Ectodermal cell (in vitro differentiated cells): ENCODE results near the gene COMMD7.
"Not testable (repeated sequence)": the region's sequence is repeated elsewhere in the genome, so short reads cannot be mapped to it uniquely, and the experiment has no call there.

Experiments used
- H3K27ac ChIP-seq: 2 replicates; pipeline ENCODE4 v1.7.0; 2013; ENCODE audit warnings: mild to moderate bottlenecking, low read depth, low read length; ENCODE audit not compliant: insufficient read depth, poor library complexity, severe bottlenecking
- H3K27me3 ChIP-seq: 2 replicates; pipeline ENCODE4 v1.7.0; 2013; ENCODE audit warnings: mild to moderate bottlenecking, low read length; ENCODE audit not compliant: insufficient read depth, control insufficient read depth, poor library complexity, severe bottlenecking
- H3K36me3 ChIP-seq: one replicate; pipeline ENCODE4 v1.7.0; 2013; ENCODE audit warnings: low read length; ENCODE audit not compliant: control insufficient read depth, insufficient read depth
- H3K4me1 ChIP-seq: one replicate; pipeline ENCODE4 v1.7.0; 2013; ENCODE audit warnings: low read length; ENCODE audit not compliant: control insufficient read depth, insufficient read depth
- H3K4me3 ChIP-seq: 2 replicates; pipeline ENCODE4 v1.7.0; 2013; ENCODE audit warnings: low read depth, low read length, control low read depth; ENCODE audit not compliant: insufficient read depth
- H3K9me3 ChIP-seq: 2 replicates; pipeline ENCODE4 v1.7.0; 2013; ENCODE audit warnings: mild to moderate bottlenecking, low read length, moderate library complexity; ENCODE audit not compliant: control insufficient read depth
- WGBS, 2 experiments: methylation state at CpG; one replicate each; pipeline ENCODE4 v1.1.7; 2013; ENCODE audit warnings: missing lambda C conversion rate in 2 of 2; 5-methylcytosine and 5-hydroxymethylcytosine counted together

The COMMD7 gene

DNA sequence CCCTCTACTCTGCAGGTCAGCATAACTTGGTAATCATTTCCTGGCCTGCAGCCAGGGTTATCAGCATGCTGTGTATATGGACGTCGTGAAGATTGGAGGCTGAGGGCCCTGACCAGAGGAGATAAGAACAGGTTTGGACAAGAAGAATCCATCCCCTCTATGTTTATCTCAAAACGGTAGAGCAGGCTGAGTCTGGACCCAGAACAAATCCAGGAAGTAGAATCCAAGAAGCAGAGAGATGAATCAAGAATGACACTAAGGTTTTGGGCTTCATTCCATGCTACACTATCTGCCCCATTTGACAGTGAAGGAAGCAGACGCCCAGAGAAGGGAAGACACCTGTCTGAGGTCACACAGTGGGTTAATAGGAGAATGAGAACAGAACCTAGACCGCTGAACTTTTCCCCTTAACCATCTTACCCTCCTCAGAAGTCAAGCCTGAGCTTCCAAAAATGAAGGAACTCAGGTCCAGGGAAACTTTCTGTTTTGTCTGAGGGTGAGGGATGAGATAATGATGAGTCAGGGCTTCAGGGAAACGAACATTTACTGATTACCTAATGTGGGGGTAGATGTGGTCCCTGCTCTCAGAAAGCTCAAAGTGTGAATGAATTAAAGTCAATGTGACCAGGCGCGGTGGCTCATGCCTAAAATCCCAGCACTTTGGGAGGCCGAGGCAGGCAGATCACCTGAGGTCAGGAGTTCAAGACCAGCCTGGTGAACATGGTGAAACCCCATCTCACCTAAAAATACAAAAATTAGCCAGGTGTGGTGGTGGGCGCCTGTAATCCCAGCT lies 9.4 kb upstream of the COMMD7 start:
- H3K27me3 ChIP-seq, result no peaks in the 10 kb centered on the region
- 68 to 69% methylated on average over 10 of the region's 10 CpGs for WGBS, 2 experiments
- H3K4me1 ChIP-seq, result peaks cover 18% of the 10 kb centered on the region
- no peak overlapping the region for H3K27ac ChIP-seq
- no peaks in the 10 kb centered on the region for H3K9me3 ChIP-seq
- no peak overlapping the region for H3K4me3 ChIP-seq
- no peaks in the 10 kb centered on the region for H3K36me3 ChIP-seq

DNA sequence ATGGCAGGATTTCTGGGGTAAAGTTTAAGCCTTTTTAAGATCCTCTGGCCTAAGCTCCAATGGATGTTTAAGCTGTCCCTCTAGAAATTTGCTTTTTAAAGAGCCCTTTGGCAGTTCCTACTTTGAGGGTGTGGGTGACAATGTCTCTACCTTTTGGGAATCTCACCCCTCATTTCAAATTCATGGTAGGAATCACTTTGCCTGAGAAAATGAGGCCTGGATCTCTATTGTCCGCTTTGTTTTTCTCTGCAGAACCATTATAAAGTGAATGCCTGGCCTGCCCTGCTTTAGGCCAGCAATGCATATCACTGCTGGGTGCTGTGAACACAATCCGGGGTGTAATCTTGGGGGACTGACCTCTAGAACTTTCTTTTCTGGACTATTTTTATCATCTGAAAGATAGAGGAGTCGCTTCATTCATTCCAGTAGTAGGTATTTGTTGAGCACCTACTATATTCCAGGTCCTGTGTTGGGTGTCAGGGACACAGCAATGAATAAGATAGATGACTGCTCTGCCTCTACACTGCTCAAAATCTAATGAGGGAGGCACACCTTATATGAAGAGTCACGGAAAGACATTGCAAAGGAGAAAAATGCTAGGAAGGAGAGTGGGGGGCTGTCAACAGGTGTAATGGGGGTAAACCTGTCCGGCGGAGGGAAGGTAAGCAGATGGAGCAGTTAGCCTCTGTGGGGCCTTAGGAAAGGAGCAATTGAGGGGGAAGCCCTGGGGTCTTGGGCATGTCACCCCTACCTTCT lies 8.6 kb upstream of the COMMD7 start:
- no peak overlapping the region for H3K27ac ChIP-seq
- no peak overlapping the region for H3K4me3 ChIP-seq
- peaks cover 18% of the 10 kb centered on the region for H3K4me1 ChIP-seq
- H3K36me3 ChIP-seq, result no peaks in the 10 kb centered on the region
- H3K27me3 ChIP-seq, result no peaks in the 10 kb centered on the region
- no peaks in the 10 kb centered on the region for H3K9me3 ChIP-seq
- 48 to 57% methylated on average over 6 of the region's 6 CpGs for WGBS, 2 experiments

DNA sequence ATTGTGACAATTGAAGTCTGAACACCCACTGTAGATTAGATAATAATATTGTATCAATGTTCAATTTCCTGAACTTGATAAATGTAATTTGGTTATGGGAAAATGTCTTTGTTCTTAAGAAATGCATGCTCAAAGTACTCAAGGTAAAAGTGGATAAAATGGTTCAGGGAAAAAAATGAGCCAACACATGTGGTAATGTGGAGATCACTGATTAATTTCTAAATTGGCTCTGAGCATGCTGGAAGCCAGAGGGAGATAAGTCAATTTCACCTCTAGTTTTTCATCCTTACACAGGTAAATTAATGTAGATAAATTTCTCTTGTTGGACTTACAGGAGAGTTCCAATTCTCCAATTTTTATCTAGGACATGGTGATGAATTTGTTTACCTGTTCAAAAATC lies 8.0 kb upstream of the COMMD7 start:
- Histone ChIP-seq H3K4me1 (peaks cover 18% of the 10 kb centered on the region), H3K27me3 (no peaks in the 10 kb centered on the region), H3K9me3 (no peaks in the 10 kb centered on the region), H3K27ac (no peak overlapping the region), H3K4me3 (no peak overlapping the region), H3K36me3 (no peaks in the 10 kb centered on the region)

DNA sequence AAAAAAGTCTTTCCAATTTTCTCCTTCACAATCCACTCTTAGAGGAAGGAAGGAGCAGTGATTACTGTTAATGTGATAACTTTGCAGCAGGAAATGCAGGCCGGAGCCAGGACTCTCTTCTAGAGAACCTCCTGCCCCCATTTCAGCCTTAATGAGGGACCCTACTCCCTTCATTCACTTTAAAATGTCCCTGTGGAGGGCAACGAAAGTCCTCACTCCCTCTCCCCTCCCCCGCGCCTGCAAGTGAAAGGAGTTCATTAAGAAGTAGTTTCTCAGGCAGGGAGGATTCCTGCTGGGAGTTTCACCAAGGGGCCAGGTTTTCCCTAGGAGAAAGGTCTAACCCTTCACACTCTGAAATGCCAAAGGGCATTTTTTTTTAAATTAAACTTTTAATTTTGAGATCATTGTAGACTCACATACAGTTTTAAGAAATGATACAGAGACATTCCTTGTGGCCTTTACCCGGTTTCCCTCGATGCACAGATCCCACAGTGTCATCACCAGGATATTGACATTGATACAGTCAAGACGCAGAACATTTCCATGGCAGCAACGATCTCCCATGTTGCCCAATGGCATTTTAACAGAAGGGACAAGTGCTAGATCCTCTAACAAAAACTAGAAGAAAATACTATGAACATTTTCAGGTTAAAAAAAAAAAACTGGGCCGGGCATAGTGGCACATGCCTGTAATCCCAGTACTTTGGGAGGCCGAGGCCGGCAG lies 6.8 kb upstream of the COMMD7 start:
- H3K27ac ChIP-seq, result peak overlapping the region; percentile 74

DNA sequence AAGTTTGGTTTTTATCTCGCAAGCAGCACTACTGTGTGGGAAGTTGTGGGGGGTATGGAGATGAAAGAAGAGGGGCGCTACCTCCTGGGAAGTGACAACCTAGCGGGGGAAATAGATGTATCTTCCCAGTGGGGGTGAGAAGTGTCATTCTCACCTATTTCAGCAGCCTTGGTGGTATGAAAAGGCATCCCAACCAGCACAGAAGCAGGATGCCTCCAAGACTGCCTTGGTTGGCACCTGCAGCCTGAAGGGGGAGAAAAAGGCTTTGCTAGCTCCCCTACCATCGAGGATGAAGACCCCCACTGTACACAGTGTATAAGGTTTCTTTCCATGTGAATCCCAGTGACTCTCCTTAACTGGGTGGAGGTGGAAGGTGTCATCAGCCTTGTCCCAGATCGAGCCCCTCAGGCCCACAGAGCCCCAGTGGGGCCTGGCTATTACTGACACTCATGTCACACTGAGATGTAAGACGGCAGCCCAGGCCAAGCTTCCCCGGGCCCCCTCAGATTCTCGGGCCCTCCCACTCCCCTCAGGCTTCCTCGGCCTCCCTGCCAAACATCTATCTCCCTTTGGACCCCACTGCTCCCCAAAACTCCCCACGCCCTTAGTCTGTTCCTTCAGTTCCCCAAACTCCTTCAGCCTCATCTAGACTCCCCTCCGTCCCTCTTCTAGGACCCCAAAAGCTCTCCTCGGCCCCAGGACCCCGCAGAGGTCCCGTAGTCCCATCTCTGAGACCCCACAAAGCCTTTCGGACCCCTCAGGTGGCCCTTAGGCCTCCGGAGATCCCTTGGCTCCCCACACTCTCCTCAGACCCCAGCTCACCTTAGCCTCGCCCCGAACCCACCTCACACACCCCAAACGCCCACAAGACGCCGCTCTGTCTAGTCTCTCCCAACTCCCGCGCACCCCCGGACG lies 688 bp downstream of the COMMD7 start:
- Histone ChIP-seq H3K36me3 (no peaks in the 10 kb centered on the region), H3K27me3 (no peaks in the 10 kb centered on the region), H3K4me1 (peaks cover 11% of the 10 kb centered on the region), H3K27ac (no peak overlapping the region), H3K9me3 (no peaks in the 10 kb centered on the region), H3K4me3 (peak overlapping the region; percentile 58)
- WGBS, 2 experiments, result 10% methylated on average over 24 to 25 of the region's 25 CpGs

More for the DNA sequence above, 6.8 kb upstream of the COMMD7 start:
- Histone ChIP-seq H3K27me3 (no peaks in the 10 kb centered on the region), H3K4me3 (no peak overlapping the region), H3K4me1 (peaks cover 18% of the 10 kb centered on the region), H3K36me3 (no peaks in the 10 kb centered on the region), H3K9me3 (no peaks in the 10 kb centered on the region)
- 23 to 27% methylated on average over 11 of the region's 11 CpGs for WGBS, 2 experiments

DNA sequence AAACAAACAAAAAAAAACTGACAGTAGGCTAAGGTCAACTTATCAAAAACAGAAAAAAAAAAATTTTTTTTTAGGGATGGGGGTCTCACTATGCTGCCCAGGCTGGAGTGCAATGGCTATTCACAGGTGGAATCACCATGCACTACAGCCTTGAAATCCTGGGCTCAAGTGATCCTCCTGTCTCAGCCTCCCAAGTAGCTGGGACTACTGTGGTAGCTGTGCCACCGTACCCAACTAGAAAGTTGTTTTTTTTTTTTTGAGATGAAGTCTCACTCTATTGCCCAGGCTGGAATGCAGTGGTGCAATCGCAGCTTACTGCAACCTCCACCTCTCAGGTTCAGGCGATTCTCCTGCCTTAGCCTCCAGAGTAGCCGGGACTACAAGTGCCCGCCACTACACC lies 2.1 kb downstream of the COMMD7 start:
- Histone ChIP-seq H3K4me1 (peaks cover 11% of the 10 kb centered on the region), H3K4me3 (no peak overlapping the region), H3K36me3 (no peaks in the 10 kb centered on the region), H3K27me3 (no peaks in the 10 kb centered on the region), H3K27ac (no peak overlapping the region), H3K9me3 (no peaks in the 10 kb centered on the region)
- WGBS, 2 experiments, result 98 to 100% methylated on average over 5 of the region's 5 CpGs

DNA sequence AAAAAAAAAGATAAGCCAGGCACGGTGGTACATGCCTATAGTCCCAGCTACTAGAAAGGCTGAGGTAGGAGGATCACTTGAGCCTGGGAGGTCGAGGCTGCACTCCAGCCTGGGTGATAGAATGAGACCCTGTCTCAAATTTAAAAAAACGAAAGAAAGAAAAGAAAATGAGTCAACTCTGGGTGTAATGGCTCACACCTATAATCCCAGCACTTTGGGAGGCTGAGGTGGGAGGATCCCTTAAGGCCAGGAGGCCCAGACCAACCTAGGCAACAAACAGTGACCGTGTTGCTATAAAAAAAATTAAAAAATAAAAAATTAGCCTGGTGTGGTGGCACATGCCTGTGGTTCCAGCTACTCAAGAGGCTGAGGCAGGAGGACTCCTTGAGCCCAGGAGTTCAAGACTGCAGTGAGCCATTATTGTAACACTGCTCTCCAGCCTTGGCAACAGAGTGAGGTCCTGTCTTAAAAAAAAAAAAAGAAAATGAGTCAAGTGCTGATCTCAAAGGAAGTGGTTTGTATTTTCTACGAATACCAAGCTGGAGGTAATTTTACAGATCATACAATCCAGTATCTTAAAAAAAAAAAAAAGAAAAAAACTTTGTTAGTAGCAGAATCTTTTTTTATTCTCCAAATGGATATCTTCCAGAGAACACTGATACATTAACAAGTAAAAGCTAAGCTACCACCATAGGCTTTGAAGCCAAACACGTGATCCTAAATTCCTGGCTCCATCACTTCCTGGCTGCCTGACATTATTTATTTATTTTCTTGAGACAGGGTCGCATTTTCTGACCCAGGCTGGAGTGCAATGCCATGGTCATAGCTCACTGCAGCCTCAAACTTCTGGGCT lies 5.7 kb downstream of the COMMD7 start:
- no peaks in the 10 kb centered on the region for H3K27me3 ChIP-seq
- no peaks in the 10 kb centered on the region for H3K36me3 ChIP-seq
- peaks cover 3% of the 10 kb centered on the region for H3K4me1 ChIP-seq
- H3K9me3 ChIP-seq, result no peaks in the 10 kb centered on the region
- 85 to 86% methylated on average over 6 of the region's 7 CpGs for WGBS, 2 experiments
- H3K4me3 ChIP-seq, result no peak overlapping the region
- H3K27ac ChIP-seq, result no peak overlapping the region

DNA sequence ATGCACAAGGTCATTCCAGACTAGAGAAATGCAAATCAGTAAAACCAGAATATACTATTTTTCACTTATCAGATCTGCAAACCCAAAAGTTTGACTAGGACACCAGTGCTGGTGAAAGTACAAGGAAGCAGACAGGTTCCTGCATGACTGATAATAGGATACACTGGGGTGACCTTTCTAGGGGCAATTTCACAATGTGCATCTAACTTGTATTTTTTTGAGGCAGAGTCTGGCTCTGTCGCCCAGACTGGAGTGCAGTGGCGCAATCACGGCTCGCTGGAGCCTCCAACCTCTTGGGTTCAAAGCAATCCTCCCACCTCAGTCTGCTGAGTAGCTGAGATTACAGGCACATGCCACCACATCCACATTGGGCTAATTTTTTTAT lies 11.4 kb downstream of the COMMD7 start:
- Histone ChIP-seq H3K4me1 (peaks cover 3% of the 10 kb centered on the region), H3K27me3 (no peaks in the 10 kb centered on the region), H3K27ac (no peak overlapping the region), H3K4me3 (no peak overlapping the region), H3K36me3 (peaks cover 3% of the 10 kb centered on the region), H3K9me3 (no peaks in the 10 kb centered on the region)
- 91 to 92% methylated on average over 4 of the region's 4 CpGs for WGBS, 2 experiments

DNA sequence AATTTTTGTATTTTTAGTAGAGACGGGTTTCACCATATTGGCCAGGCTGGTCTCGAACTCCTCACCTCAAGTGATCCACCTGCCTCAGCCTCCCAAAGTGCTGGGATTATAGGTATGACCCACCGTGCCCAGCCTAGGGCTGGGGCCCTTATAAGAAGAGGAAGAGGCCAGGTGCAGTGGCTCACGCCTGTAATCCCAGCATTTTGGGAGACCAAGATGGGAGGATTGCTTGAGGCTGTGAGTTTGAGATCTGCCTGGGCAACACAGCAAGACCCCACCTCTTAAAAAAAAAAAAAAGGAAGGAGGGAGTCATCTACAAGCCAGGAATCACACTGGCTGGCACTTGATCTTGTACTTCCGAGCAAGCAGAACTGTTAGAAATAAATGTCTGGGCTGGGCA lies 13.9 kb downstream of the COMMD7 start:
- H3K4me1 ChIP-seq, H3K27me3 ChIP-seq, H3K36me3 ChIP-seq, H3K9me3 ChIP-seq, H3K4me3 ChIP-seq, H3K27ac ChIP-seq: not testable (repeated sequence)
- 94 to 95% methylated on average over 5 of the region's 5 CpGs for WGBS, 2 experiments
